GM18507 (cell line): ENCODE data around the gene VSIG10L.

ENCODE experiments used
- DNase-seq: peaks from one replicate; pipeline ENCODE4 v3.0.0; 2011; ENCODE audit warnings: low read depth; ENCODE audit not compliant: insufficient read length; ENCODE audit errors: extremely low spot score
- FAIRE-seq: peaks from 2 replicates; lab custom pipeline; 2011; peaks lifted over from hg19 to GRCh38; lab: Jason Lieb, UNC

Gene VSIG10L

GRCh38 chr19:51289635-51290034 lies 52.3 kb downstream of the VSIG10L start:
- no peak for DNase-seq
- no peak for FAIRE-seq

GRCh38 chr19:51285682-51286081 lies 56.3 kb downstream of the VSIG10L start:
- no peak for FAIRE-seq

GRCh38 chr19:51282335-51282734 lies 59.6 kb downstream of the VSIG10L start:
- DNase-seq: no peak
- no peak for FAIRE-seq

More at GRCh38 chr19:51285682-51286081, 56.3 kb downstream of the VSIG10L start:
- no peak for DNase-seq
